MM.1S (cell line): ENCODE measurements around the gene ALG11.

ENCODE experiments used
- CTCF ChIP-seq: fragments of 300-600 bp; sonication (generic); IDR thresholded peaks from 2 replicates; pipeline ENCODE4 v1.5.1; 2016; ENCODE audit warnings: antibody characterized with exemption, low read length, mixed read lengths
- EZH2 ChIP-seq: fragments of 300-600 bp; sonication (generic); optimal IDR thresholded peaks from 2 replicates; pipeline ENCODE3; 2017; ENCODE audit warnings: low read depth, mild to moderate bottlenecking, antibody characterized with exemption, low read length, mixed read lengths
- EZH2phosphoT487 ChIP-seq: fragments of 300-600 bp; sonication (generic); IDR thresholded peaks from 2 replicates; pipeline ENCODE4 v1.6.1; 2018; ENCODE audit warnings: antibody characterized with exemption, low read length

GRCh38 chr13:51999921-52000320 lies 12.3 kb upstream of the ALG11 start:
- TF ChIP-seq CTCF (no peak), EZH2phosphoT487 (no peak), EZH2 (no peak)
